ENCODE measurements around the gene NRCAM.

Gene NRCAM

DNA sequence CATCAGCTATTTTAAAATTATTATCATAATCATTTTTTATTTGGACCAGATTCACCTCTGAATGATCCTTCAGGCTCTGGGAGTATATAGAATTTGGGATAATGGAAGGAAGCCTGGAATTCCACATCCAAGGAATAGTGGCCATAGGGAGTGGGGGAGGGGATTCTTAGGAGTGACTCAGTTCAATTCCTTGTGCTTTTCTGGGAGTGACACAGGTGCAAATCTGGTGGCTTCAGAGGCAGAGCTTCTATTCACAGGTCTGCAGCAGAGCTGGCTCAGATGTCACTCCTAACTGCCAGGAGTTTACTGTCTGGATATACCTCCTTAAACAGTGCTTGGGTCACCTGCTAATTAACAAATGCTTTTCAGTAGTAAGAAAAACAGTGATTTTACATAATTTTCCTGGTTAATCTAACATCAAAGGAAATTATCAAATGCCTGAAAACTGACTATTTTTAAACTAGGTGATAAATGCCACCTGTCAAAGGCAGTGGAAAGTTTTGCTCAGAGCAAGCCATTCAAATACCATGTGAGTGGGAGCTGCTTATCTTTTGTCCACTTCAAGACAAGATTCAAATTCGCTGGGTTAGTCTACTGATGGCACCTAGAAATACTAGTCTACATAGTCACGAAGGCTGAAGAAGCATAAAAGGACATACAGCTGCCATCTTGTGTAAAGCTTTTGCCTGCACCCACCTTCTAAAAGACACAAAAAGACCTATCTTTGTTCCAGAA is 219.4 kb downstream of the NRCAM start:
- no peak for DNase-seq

DNA sequence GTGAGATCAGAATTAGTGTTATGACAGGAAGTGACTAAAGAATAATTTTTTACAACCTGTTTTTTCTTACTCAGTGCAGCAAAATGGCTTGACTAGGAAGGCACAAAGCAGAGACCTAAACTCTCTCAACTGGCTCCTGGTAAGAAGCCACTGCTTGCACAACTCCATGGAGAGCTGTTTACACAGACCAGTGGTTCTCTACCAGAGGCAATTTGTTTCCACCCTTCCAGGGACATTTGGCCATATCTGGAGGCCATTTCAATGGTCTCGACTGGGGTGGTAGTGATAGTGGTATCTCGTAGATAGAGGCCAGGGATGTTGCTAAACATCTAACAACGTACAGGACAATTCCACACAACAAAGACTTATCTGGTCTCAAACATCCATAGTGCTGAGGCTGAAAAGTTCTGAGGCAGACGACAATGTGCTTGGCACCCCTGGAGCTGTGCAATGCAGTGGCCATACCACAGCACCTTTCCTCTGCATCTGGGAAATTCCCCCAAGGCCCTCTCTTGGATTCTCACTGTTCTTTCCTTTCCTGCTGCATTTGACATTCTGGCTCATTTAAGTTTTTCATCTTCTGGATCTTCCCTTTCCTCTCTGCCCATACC is 220.7 kb downstream of the NRCAM start:
- DNase-seq: no peak

DNA sequence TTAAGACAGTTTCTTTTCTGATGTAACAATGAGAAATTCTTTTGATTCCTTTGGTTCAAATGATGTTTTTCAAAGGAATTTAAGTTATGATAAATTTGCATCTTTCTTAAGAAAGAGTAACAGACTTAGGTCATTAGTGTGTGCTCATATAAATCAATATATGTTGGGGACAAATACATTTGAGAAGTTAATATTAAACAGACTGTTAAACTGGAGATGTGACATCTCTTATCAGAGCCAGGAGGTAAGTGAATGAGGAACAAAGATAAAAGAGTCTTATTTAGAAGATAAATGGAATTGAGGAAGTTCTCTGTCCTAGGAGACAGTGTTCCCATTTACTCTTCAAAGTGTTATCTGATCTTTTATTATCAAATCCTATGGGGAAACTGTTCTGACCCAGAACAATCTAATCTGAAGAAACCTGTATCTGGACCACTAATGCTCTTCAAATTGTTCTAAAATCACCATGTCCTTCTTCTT is 221.2 kb downstream of the NRCAM start:
- no peak for DNase-seq

DNA sequence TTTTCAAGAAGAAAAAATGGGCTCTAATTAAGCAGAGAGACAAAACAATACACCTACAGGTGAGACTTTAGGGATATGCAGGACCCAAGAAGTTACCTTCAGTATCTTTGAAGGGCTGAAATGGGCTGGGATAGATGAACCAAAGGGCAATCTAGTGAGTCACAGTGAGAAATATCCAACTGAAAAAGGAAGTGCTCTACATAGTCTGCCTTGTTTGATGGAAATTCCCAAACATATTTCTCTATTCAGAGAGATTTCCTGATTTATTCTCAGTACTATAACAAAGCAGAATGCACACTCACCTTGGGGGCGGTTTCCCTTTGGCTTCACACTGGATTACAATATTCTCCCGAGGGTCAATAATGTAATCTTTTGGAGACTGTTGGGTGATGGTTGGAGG is 222.0 kb downstream of the NRCAM start:
- no peak for DNase-seq

- DNase-seq: no peak
Observed at GRCh38 chr7:108232076-108232475, 224.2 kb downstream of the NRCAM start.

GRCh38 chr7:108231221-108231620 is 225.0 kb downstream of the NRCAM start:
- no peak for DNase-seq

GRCh38 chr7:108227366-108227765 is 228.9 kb downstream of the NRCAM start:
- no peak for DNase-seq

- no peak for DNase-seq
Observed at GRCh38 chr7:108226816-108227299, 229.4 kb downstream of the NRCAM start.

DNA sequence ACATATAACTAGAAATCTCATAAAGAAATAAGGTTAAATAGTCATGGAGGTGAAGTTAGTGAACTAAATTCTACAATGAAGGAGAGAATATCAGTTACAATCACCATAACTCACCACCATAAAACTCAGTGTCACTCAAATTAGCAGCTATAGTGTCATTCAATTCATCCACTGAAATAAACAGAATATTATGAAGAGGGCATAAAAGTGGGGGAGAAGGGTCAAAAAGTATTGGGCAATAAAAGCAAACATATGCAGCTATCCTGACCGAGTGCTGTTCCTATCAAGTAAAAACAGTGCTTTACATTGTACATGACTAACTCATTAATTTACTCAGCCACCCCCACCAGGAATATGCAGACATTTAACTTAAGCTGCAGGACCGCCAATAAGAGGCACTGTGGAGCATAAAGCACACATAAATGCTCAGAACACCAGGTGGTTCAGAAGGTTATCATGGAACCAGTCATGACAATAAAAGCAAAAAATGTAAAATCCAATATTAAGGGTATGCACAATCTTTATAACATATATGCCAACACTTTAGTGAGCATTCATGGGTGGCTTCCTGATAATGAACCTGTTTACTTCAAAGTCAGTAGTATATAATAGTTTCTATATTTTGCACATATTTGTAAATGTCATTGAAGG is 230.6 kb downstream of the NRCAM start:
- DNase-seq: no peak

DNA sequence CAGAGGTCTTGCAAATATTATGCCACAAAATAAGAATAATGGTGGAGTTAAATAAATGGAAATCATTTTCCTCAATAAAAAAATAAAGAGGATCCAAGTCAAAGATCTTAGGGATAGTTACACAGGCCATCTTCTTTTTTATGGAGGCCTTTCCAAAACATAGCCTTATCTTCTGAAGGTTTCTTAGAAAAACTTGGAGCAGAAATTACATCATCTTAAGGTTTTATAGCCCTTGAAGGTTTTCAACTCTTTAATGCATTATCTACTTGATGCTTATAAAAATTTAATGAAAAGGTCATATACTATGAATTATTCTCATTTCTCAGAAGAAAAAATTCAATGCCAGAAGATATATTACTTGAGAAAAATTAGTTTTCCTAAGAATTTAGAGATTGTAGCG is 231.8 kb downstream of the NRCAM start:
- DNase-seq: no peak

- DNase-seq: no peak
Observed at GRCh38 chr7:108222236-108222892, 233.9 kb downstream of the NRCAM start.

GRCh38 chr7:108211382-108212201 is 244.6 kb downstream of the NRCAM start:
- no peak for DNase-seq

GRCh38 chr7:108210796-108211195 is 245.4 kb downstream of the NRCAM start:
- DNase-seq: no peak

- no peak for DNase-seq
Observed at GRCh38 chr7:108205311-108205710, 250.9 kb downstream of the NRCAM start.

DNA sequence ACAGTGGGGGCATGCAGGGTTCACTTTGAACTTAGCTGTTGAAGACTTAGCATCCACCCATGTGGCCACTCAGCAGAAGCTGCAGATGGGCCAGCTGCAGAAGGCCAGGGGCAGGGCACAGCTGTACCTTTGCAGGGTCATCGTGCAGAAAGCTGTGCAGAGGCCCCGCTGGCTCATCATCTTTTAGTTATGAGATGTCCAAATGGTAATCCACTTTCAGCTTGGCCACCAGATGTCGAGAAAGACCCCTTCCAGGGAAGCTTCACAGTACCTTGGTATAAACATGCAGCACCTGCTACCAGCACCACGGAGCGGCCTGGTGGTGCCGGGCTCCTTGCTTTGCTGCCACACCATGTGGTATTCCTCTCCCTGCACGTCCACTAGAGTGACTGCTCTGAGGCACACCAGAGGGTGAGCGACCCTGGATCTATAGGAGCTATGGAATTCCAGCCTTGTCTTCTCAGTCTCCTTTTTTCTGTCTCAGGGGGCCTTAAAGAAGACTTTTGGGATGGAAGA is 251.9 kb downstream of the NRCAM start:
- DNase-seq: no peak

- DNase-seq: no peak
Observed at GRCh38 chr7:108203537-108203936, 252.7 kb downstream of the NRCAM start.

GRCh38 chr7:108202743-108203142 is 253.5 kb downstream of the NRCAM start:
- no peak for DNase-seq

DNA sequence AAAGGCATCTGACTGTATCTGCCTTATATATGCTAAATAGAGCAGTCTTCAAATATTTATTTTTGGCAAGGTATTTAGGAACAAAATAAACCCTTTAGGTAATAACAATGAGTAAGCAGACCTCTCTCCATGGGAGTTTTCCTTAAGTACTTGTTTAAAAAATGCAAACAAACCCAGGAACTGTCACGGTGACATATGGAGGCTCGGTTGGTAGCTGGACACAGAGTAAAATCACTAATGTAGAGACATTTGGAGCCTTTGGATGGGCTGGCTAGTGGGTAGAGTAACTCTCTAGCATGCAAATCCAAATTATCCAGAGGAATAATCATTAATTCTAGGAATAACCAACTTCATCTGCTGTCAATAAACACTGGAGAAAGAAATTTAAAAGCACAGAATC is 254.5 kb downstream of the NRCAM start:
- no peak for DNase-seq

GRCh38 chr7:108200326-108200725 is 255.9 kb downstream of the NRCAM start:
- no peak for DNase-seq

GRCh38 chr7:108197371-108198091 is 258.7 kb downstream of the NRCAM start:
- DNase-seq: no peak

DNA sequence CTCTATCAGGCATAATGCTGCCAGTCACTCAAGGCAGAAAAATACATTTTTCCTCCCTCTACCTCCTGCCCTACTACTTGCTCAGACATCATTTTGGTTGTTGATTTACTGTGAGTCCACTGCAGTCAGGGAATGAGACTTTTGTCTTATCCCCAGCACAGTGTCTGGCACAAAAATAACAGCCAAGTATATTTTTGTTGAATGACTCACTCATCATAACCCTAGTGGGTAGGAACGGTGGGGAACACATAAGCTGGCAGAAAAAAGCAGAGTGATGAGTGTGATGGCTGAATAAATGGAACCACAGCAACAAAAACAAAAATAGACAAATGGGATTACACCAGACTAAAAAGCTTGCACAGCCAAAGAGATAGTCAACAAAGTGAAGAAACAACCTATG is 260.2 kb downstream of the NRCAM start:
- no peak for DNase-seq
